Esophagus muscularis mucosa (tissue), 4 donors: Measurements from ENCODE around the gene HBP1.

ENCODE experiments used
- EP300 ChIP-seq: sonication (generic); formaldehyde crosslinking; IDR thresholded peaks from one replicate; pipeline ENCODE4 v1.6.1; 2017; ENCODE audit warnings: antibody characterized with exemption
- POLR2A ChIP-seq: fragments of 450-650 bp; IDR thresholded peaks from one replicate; pipeline ENCODE4 v1.6.1; 2017; ENCODE audit warnings: antibody characterized with exemption, moderate library complexity, mild to moderate bottlenecking, low read depth
- POLR2AphosphoS5 ChIP-seq, 2 donors: sonication (generic); formaldehyde crosslinking; IDR thresholded peaks; one replicate each; pipeline ENCODE4 v1.6.1; 2017; ENCODE audit warnings: antibody characterized with exemption in 2 of 2
- TF ChIP-seq, protein P1 (sequence below), 3 experiments: fragments of 200-600 bp in 2 of 3; fragments of 450-650 bp in 1 of 3; sonication (generic) in 2 of 3; IDR thresholded peaks; one replicate each; pipeline ENCODE4 v1.5.1; 2017 to 2019; ENCODE audit warnings: antibody characterized with exemption in 3 of 3, mild to moderate bottlenecking in 2 of 3, moderate library complexity in 1 of 3

DNA sequence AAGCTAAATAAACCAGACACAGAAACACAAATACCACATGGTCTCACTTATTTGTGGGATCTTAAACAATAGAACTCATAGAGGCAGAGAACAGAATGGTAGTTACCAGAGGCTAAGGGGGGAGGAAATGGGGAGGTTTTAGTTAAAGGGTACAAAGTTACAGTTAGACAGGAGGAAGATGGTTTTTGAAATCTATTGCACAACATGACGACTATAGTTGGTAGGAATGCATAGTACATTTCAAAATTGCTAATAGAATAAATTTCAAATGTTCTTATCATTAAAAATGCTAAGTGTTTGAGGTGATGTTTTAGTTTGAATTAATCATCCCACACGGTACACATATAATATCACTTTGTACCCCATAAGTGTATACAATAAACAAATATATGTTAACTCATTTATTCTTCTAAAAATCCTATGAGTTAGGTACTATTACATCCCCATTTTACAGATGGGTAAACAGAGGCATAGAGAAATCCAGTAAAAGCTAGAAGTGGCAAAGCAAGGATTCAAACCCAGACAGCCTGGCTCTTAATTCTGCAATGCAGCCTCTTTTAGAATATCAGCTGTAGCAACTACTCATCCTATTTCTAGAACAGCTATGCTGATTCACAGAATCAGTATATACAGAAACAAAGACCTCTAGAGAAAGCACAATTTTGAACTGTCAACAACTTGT is 50.9 kb downstream of the HBP1 start:
- TF ChIP-seq POLR2A = no peak
- TF ChIP-seq, protein P1, sequence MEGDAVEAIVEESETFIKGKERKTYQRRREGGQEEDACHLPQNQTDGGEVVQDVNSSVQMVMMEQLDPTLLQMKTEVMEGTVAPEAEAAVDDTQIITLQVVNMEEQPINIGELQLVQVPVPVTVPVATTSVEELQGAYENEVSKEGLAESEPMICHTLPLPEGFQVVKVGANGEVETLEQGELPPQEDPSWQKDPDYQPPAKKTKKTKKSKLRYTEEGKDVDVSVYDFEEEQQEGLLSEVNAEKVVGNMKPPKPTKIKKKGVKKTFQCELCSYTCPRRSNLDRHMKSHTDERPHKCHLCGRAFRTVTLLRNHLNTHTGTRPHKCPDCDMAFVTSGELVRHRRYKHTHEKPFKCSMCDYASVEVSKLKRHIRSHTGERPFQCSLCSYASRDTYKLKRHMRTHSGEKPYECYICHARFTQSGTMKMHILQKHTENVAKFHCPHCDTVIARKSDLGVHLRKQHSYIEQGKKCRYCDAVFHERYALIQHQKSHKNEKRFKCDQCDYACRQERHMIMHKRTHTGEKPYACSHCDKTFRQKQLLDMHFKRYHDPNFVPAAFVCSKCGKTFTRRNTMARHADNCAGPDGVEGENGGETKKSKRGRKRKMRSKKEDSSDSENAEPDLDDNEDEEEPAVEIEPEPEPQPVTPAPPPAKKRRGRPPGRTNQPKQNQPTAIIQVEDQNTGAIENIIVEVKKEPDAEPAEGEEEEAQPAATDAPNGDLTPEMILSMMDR (IDR thresholded peaks at IDR 0.05) = no peak
- TF ChIP-seq EP300 = no peak
- no peak for TF ChIP-seq POLR2AphosphoS5 (IDR thresholded peaks at IDR 0.05)
